PC-9 (cell line): ENCODE data around the gene BTRC.

Experiments
- EZH2 ChIP-seq: fragments of 200-600 bp; sonication (generic); IDR thresholded peaks from 2 replicates; pipeline ENCODE4 v1.8.0; 2017; ENCODE audit warnings: antibody characterized with exemption, low read depth
- TF ChIP-seq, protein P1 (sequence below): fragments of 200-600 bp; sonication (generic); conservative IDR thresholded peaks from 2 replicates; pipeline ENCODE4 v1.6.1; 2017; ENCODE audit warnings: mixed run types, antibody characterized with exemption, mild to moderate bottlenecking, moderate library complexity

- TF ChIP-seq, protein P1, sequence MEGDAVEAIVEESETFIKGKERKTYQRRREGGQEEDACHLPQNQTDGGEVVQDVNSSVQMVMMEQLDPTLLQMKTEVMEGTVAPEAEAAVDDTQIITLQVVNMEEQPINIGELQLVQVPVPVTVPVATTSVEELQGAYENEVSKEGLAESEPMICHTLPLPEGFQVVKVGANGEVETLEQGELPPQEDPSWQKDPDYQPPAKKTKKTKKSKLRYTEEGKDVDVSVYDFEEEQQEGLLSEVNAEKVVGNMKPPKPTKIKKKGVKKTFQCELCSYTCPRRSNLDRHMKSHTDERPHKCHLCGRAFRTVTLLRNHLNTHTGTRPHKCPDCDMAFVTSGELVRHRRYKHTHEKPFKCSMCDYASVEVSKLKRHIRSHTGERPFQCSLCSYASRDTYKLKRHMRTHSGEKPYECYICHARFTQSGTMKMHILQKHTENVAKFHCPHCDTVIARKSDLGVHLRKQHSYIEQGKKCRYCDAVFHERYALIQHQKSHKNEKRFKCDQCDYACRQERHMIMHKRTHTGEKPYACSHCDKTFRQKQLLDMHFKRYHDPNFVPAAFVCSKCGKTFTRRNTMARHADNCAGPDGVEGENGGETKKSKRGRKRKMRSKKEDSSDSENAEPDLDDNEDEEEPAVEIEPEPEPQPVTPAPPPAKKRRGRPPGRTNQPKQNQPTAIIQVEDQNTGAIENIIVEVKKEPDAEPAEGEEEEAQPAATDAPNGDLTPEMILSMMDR, result no peak
- TF ChIP-seq EZH2, result no peak
Measured at GRCh38 chr10:101358706-101359300, 4.8 kb downstream of the BTRC start.
